ENCODE measurements around the gene CCDC51. TPM values are rescaled to one million over a fixed set of nuclear protein-coding genes. Genes with fewer than 3 reads are reported as not detected.
"Not testable (repeated sequence)": the region's sequence is repeated elsewhere in the genome, so short reads cannot be mapped to it uniquely, and the experiment has no call there.

Gene CCDC51
- polyA plus RNA-seq, 3 donors: 28.7 to 32.9 (median 29.2) TPM

GRCh38 chr3:48467473-48468267 is 27.8 kb upstream of the CCDC51 start:
- DNase-seq: no peak

- DNase-seq: no peak
Measured at GRCh38 chr3:48467110-48467454, 27.2 kb upstream of the CCDC51 start.

GRCh38 chr3:48466386-48467109 is 26.6 kb upstream of the CCDC51 start:
- no peak for DNase-seq

GRCh38 chr3:48465531-48466378 is 25.8 kb upstream of the CCDC51 start:
- peak; percentile 99 for DNase-seq

GRCh38 chr3:48465237-48465530 is 25.3 kb upstream of the CCDC51 start:
- no peak for DNase-seq

- DNase-seq: no peak
Measured at GRCh38 chr3:48464713-48465221, 24.8 kb upstream of the CCDC51 start.

GRCh38 chr3:48463703-48464102 is 23.8 kb upstream of the CCDC51 start:
- no peak for DNase-seq

- not testable (repeated sequence) for DNase-seq
Measured at GRCh38 chr3:48461767-48462166, 21.8 kb upstream of the CCDC51 start.

- DNase-seq: no peak
Measured at GRCh38 chr3:48460517-48460902, 20.6 kb upstream of the CCDC51 start.

- no peak for DNase-seq
Measured at GRCh38 chr3:48459773-48460516, 20.0 kb upstream of the CCDC51 start.

- no peak for DNase-seq
Measured at GRCh38 chr3:48459331-48459730, 19.4 kb upstream of the CCDC51 start.

- no peak for DNase-seq
Measured at GRCh38 chr3:48456456-48456855, 16.5 kb upstream of the CCDC51 start.

GRCh38 chr3:48451270-48451669 is 11.4 kb upstream of the CCDC51 start:
- DNase-seq: no peak

GRCh38 chr3:48446425-48447193 is 6.7 kb upstream of the CCDC51 start, which contains the start of gene ATRIP:
ATRIP (plus strand) TSS chr3:48446737; CDS start chr3:48446846, 109 bp downstream.
- peak; percentile 90 for DNase-seq

- DNase-seq: no peak
Measured at GRCh38 chr3:48446043-48446424, 6.1 kb upstream of the CCDC51 start.

- no peak for DNase-seq
Measured at GRCh38 chr3:48445277-48445882, 5.5 kb upstream of the CCDC51 start.

GRCh38 chr3:48441940-48442339 is 2.0 kb upstream of the CCDC51 start:
- DNase-seq: no peak

- DNase-seq: no peak
Measured at GRCh38 chr3:48440590-48440958, 655 bp upstream of the CCDC51 start.

GRCh38 chr3:48437812-48438211 is 2.1 kb downstream of the CCDC51 start:
- no peak for DNase-seq

- DNase-seq: no peak
Measured at GRCh38 chr3:48436855-48437254, 3.1 kb downstream of the CCDC51 start.

- no peak for DNase-seq
Measured at GRCh38 chr3:48436477-48436787, 3.5 kb downstream of the CCDC51 start.
